CD8-positive, alpha-beta memory T cell (primary cell): ENCODE results near the gene CAST. TPM values are rescaled to one million over a fixed set of nuclear protein-coding genes. Genes with fewer than 3 reads are reported as not detected.
A peak's percentile ranks its signal among the peaks of the same experiment; 100 is the strongest.

Source experiments
- CTCF ChIA-PET: fragments of 350-600 bp; sonication (Branson Sonifier 250); formaldehyde crosslinking; loops from one replicate; lab custom pipeline; 2021; ENCODE audit warnings: antibody characterized with exemption; lab: Charles Lee
- POLR2A ChIA-PET: fragments of 350-600 bp; sonication (Branson Sonifier 250); formaldehyde crosslinking; loops from one replicate; lab custom pipeline; 2021; ENCODE audit warnings: antibody characterized with exemption; lab: Charles Lee
- DNase-seq, 5 donors: peaks; one replicate each; pipeline versions ENCODE4 v3.0.0 to v3.0.0-alpha.2; 2020 to 2022; ENCODE audit warnings: mixed read lengths in 1 of 5
- H3K27ac ChIP-seq: one replicate; pipeline ENCODE4 v1.7.0; 2013; ENCODE audit warnings: low read depth, mild to moderate bottlenecking, low read length, moderate library complexity
- H3K27me3 ChIP-seq: 2 replicates; pipeline ENCODE4 v1.7.0; 2013; ENCODE audit warnings: low read length, mild to moderate bottlenecking; ENCODE audit not compliant: insufficient read depth, poor library complexity, severe bottlenecking
- H3K36me3 ChIP-seq: 2 replicates; pipeline ENCODE4 v1.7.0; 2013; ENCODE audit warnings: mild to moderate bottlenecking, low read length, moderate library complexity; ENCODE audit not compliant: insufficient read depth
- H3K4me1 ChIP-seq: 2 replicates; pipeline ENCODE4 v1.7.0; 2013; ENCODE audit warnings: mild to moderate bottlenecking, low read length, moderate library complexity; ENCODE audit not compliant: insufficient read depth
- H3K4me3 ChIP-seq: 2 replicates; pipeline ENCODE4 v1.7.0; 2013; ENCODE audit warnings: mild to moderate bottlenecking, low read length
- H3K9me3 ChIP-seq: 2 replicates; pipeline ENCODE4 v1.7.0; 2013; ENCODE audit warnings: mild to moderate bottlenecking, low read length
- H3K27ac Mint-ChIP-seq, 8 donors: one replicate each; pipeline ENCODE4 v1.8.0; 2020 to 2021; ENCODE audit warnings: mixed read lengths in 8 of 8, mild to moderate bottlenecking in 6 of 8, inconsistent platforms in 3 of 8, moderate library complexity in 3 of 8
- H3K27me3 Mint-ChIP-seq, 2 donors: one replicate each; pipeline ENCODE4 v1.8.0; 2020 to 2021; ENCODE audit warnings: mixed read lengths in 2 of 2, mild to moderate bottlenecking in 1 of 2, moderate library complexity in 1 of 2
- H3K36me3 Mint-ChIP-seq, 3 donors: one replicate each; pipeline ENCODE4 v1.8.0; 2020 to 2021; ENCODE audit warnings: mixed read lengths in 3 of 3, inconsistent platforms in 1 of 3, mild to moderate bottlenecking in 1 of 3
- H3K4me1 Mint-ChIP-seq, 3 donors: one replicate each; pipeline ENCODE4 v1.8.0; 2020 to 2021; ENCODE audit warnings: mixed read lengths in 3 of 3, inconsistent platforms in 1 of 3, mild to moderate bottlenecking in 1 of 3
- H3K4me3 Mint-ChIP-seq, 7 donors: one replicate each; pipeline ENCODE4 v1.8.0; 2020 to 2021; ENCODE audit warnings: mixed read lengths in 7 of 7, mild to moderate bottlenecking in 6 of 7, moderate library complexity in 4 of 7, inconsistent platforms in 2 of 7
- H3K9me3 Mint-ChIP-seq, 5 donors: one replicate each; pipeline ENCODE4 v1.8.0; 2020 to 2022; ENCODE audit warnings: mixed read lengths in 5 of 5, mild to moderate bottlenecking in 3 of 5, moderate library complexity in 2 of 5, inconsistent platforms in 1 of 5
- polyA plus RNA-seq: library from polyadenylated mRNA; unstranded; fragments of 300-500 nt; fragmentation: Illumina TruSeq; gene quantifications from one replicate; pipeline ENCODE4 v1.2.3, GENCODE V29; 2021
- total RNA-seq, 2 experiments: library from RNA; stranded (reverse); gene quantifications; one replicate each; pipeline ENCODE4 v1.2.3, GENCODE V29; 2021

The CAST gene
- total and polyA plus RNA-seq, 3 experiments from 2014 or later = 94.6 to 134 (median 127) TPM

- Histone ChIP-seq H3K4me1 (peaks cover 68% of the 10 kb centered on the region), H3K36me3 (no peaks in the 10 kb centered on the region), H3K9me3 (no peaks in the 10 kb centered on the region), H3K27ac (peak overlapping the region; percentile 93), H3K4me3 (peak overlapping the region; percentile 68), H3K27me3 (no peaks in the 10 kb centered on the region)
- H3K36me3 Mint-ChIP-seq = peaks cover 0 to 35% (median 19%) of the 10 kb centered on the region in 3 donors
- H3K4me3 Mint-ChIP-seq = peak overlapping the region; percentile 96 to 99 (median 98)
- ChIA-PET CTCF (interaction anchor here (0.9 to 2.3 kb wide), 14 partner anchors 8 to 354 kb away, joined by 3 to 12 read pairs (median 4); partner anchors contain the start of genes ERAP2 and LNPEP), POLR2A (interaction anchor here (0.6 to 2.3 kb wide), 17 partner anchors 8 to 336 kb away, joined by 3 to 52 read pairs (median 5); partner anchors contain the start of genes CAST, ERAP2 and LNPEP)
- H3K9me3 Mint-ChIP-seq = peaks cover 0 to 5% (median 0%) of the 10 kb centered on the region in 5 donors
- DNase-seq = no peak
- peaks cover 60 to 80% (median 77%) of the 10 kb centered on the region in 3 donors for H3K4me1 Mint-ChIP-seq
- peaks cover 0 to 5% of the 10 kb centered on the region in 2 donors for H3K27me3 Mint-ChIP-seq
- H3K27ac Mint-ChIP-seq = peak overlapping the region; percentile 97 to 100 (median 99)
These were observed 145.0 kb downstream of the CAST start for GRCh38 chr5:96807075-96807654.

- peak overlapping the region; percentile 96 to 100 (median 99) for H3K27ac Mint-ChIP-seq
- no peaks in the 10 kb centered on the region for H3K27me3 ChIP-seq
- no peaks in the 10 kb centered on the region for H3K9me3 ChIP-seq
- peaks cover 50 to 68% (median 64%) of the 10 kb centered on the region in 3 donors for H3K4me1 Mint-ChIP-seq
- peaks cover 56% of the 10 kb centered on the region for H3K4me1 ChIP-seq
- ChIA-PET CTCF (interaction anchor here (0.9 to 2.3 kb wide), 15 partner anchors 8 to 352 kb away, joined by 3 to 12 read pairs (median 5); partner anchors contain the start of gene LNPEP), POLR2A (interaction anchor here (0.7 to 2.3 kb wide), 14 partner anchors 8 to 353 kb away, joined by 3 to 52 read pairs (median 6); partner anchors contain the start of genes CAST, ERAP2 and LNPEP)
- H3K36me3 Mint-ChIP-seq = peaks cover 0 to 24% (median 8%) of the 10 kb centered on the region in 3 donors
- H3K36me3 ChIP-seq = no peaks in the 10 kb centered on the region
- no peak for DNase-seq
- H3K9me3 Mint-ChIP-seq = peaks cover 0 to 5% (median 0%) of the 10 kb centered on the region in 5 donors
- peak overlapping the region; percentile 93 for H3K27ac ChIP-seq
- H3K27me3 Mint-ChIP-seq = peaks cover 0 to 5% of the 10 kb centered on the region in 2 donors
- H3K4me3 Mint-ChIP-seq = peak overlapping the region; percentile 96 to 99 (median 98)
- peak overlapping the region; percentile 74 for H3K4me3 ChIP-seq
These were observed 146.3 kb downstream of the CAST start for GRCh38 chr5:96808541-96808828.

DNA sequence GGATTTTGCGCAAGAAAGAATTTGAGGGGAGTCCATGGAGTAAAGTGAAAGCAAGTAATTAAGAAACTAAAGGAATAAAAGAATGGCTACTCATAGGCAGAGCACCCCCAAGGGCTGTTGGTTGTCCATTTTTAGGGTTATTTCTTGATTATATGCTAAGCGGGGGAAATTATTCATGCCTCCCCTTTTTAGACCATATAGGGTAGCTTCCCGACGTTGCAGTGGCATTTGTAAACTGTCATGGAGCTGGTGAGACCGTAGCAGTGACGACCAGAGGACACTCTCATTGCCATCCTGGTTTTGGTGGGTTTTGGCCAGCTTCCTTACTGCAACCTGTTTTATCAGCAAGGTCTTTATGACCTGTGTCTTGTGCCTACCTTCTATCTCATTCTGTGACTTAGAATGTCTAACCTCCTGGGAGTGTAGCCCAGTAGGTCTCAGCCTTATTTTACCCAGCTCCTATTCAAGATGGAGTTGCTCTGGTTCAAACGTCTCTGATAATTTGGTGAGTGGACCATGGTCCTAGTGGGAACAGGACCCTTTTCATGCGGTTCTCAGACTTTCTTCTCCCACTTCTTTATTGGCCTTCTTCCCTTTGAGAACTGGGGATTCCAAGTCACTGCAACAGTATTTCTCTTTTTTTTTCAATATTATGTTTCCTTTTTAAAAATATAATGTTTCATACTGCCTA, 146.8 kb downstream of the CAST start:
- DNase-seq = no peak
- peak overlapping the region; percentile 74 for H3K4me3 ChIP-seq
- H3K27ac ChIP-seq = peak overlapping the region; percentile 93
- Mint-ChIP-seq H3K27ac (peak overlapping the region; percentile 96 to 100 (median 99)), H3K36me3 (peaks cover 0 to 18% (median 2%) of the 10 kb centered on the region in 3 donors), H3K4me3 (peak overlapping the region; percentile 96 to 99 (median 98)), H3K27me3 (peaks cover 0 to 5% of the 10 kb centered on the region in 2 donors), H3K4me1 (peaks cover 45 to 64% (median 60%) of the 10 kb centered on the region in 3 donors), H3K9me3 (peaks cover 0 to 5% (median 0%) of the 10 kb centered on the region in 5 donors)
- ChIA-PET POLR2A (interaction anchor here (0.7 to 2.3 kb wide), 14 partner anchors 7 to 353 kb away, joined by 3 to 52 read pairs (median 6); partner anchors contain the start of genes CAST, ERAP2 and LNPEP), CTCF (interaction anchor here (0.9 to 2.3 kb wide), 12 partner anchors 7 to 352 kb away, joined by 3 to 12 read pairs (median 5); partner anchors contain the start of gene LNPEP)
- no peaks in the 10 kb centered on the region for H3K9me3 ChIP-seq
- peaks cover 54% of the 10 kb centered on the region for H3K4me1 ChIP-seq
- no peaks in the 10 kb centered on the region for H3K36me3 ChIP-seq
- H3K27me3 ChIP-seq = no peaks in the 10 kb centered on the region

GRCh38 chr5:96809921-96810320, 147.7 kb downstream of the CAST start:
- H3K27ac ChIP-seq = no peak overlapping the region
- Mint-ChIP-seq H3K27me3 (peaks cover 0 to 5% of the 10 kb centered on the region in 2 donors), H3K9me3 (peaks cover 0 to 5% (median 0%) of the 10 kb centered on the region in 5 donors), H3K4me3 (peak overlapping the region in 6 of 7 donors; percentile 32 to 64 (median 43)), H3K36me3 (peaks cover 0 to 14% (median 2%) of the 10 kb centered on the region in 3 donors), H3K27ac (peak overlapping the region; percentile 32 to 97 (median 76)), H3K4me1 (peaks cover 47 to 64% (median 60%) of the 10 kb centered on the region in 3 donors)
- CTCF ChIA-PET = interaction anchor here (1.3 kb wide), 1 partner anchor 47 kb away, joined by 3 read pairs; no protein-coding TSS in a partner anchor
- no peak overlapping the region for H3K4me3 ChIP-seq
- POLR2A ChIA-PET = no interaction called here
- H3K4me1 ChIP-seq = peaks cover 54% of the 10 kb centered on the region
- H3K36me3 ChIP-seq = no peaks in the 10 kb centered on the region
- no peaks in the 10 kb centered on the region for H3K27me3 ChIP-seq
- H3K9me3 ChIP-seq = no peaks in the 10 kb centered on the region
- DNase-seq = no peak

DNA sequence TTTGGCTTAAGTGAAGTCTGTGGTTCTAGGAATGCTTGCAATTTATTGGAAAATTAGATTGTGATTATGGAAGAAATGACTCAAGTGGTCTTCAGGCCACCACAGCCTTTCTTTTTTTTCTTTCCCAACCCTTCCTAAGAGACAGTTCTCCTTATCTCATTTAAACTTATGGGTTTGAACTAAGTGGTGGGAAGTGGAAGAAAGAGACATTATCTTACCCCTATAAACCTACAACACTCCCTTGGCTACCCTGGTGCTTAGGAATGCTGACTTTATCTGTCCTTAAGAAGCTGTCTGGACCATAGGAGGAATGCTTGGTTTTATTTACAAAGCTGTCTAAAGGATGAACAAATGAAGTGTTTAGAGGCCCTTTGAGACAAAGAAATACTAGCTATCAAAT, 150.7 kb downstream of the CAST start:
- Histone ChIP-seq H3K4me1 (peaks cover 66% of the 10 kb centered on the region), H3K27ac (no peak overlapping the region)
- no peak overlapping the region for H3K4me3 Mint-ChIP-seq

GRCh38 chr5:96814041-96814440, 151.9 kb downstream of the CAST start:
- H3K4me3 ChIP-seq = no peak overlapping the region
- no peaks in the 10 kb centered on the region for H3K9me3 ChIP-seq
- no peaks in the 10 kb centered on the region for H3K27me3 ChIP-seq
- DNase-seq = no peak
- H3K9me3 Mint-ChIP-seq = no peaks in the 10 kb centered on the region
- H3K27ac ChIP-seq = no peak overlapping the region
- peaks cover 51 to 65% (median 64%) of the 10 kb centered on the region in 3 donors for H3K4me1 Mint-ChIP-seq
- H3K4me3 Mint-ChIP-seq = peak overlapping the region in 1 of 7 donors; percentile 30
- H3K4me1 ChIP-seq = peaks cover 66% of the 10 kb centered on the region
- H3K36me3 Mint-ChIP-seq = no peaks in the 10 kb centered on the region
- ChIA-PET CTCF (interaction anchor here (1.3 kb wide), 1 partner anchor 9 kb away, joined by 3 read pairs; no protein-coding TSS in a partner anchor), POLR2A (no interaction called here)
- no peaks in the 10 kb centered on the region for H3K27me3 Mint-ChIP-seq
- H3K36me3 ChIP-seq = no peaks in the 10 kb centered on the region
- H3K27ac Mint-ChIP-seq = peak overlapping the region in 2 of 8 donors; percentile 20 to 29

More for the DNA sequence above, 150.7 kb downstream of the CAST start:
- H3K36me3 ChIP-seq = no peaks in the 10 kb centered on the region
- no peak overlapping the region for H3K4me3 ChIP-seq
- POLR2A ChIA-PET = interaction anchor here (1.1 kb wide), 1 partner anchor 98 kb away, joined by 4 read pairs; no protein-coding TSS in a partner anchor
- CTCF ChIA-PET = interaction anchor here (1.7 kb wide), 1 partner anchor 56 kb away, joined by 7 read pairs; no protein-coding TSS in a partner anchor
- Mint-ChIP-seq H3K36me3 (peaks cover 0 to 4% (median 0%) of the 10 kb centered on the region in 3 donors), H3K27ac (no peak overlapping the region), H3K4me1 (peaks cover 51 to 69% (median 67%) of the 10 kb centered on the region in 3 donors), H3K9me3 (peaks cover 0 to 4% (median 0%) of the 10 kb centered on the region in 5 donors), H3K27me3 (peaks cover 0 to 4% of the 10 kb centered on the region in 2 donors)
- no peaks in the 10 kb centered on the region for H3K9me3 ChIP-seq
- no peak for DNase-seq
- no peaks in the 10 kb centered on the region for H3K27me3 ChIP-seq

GRCh38 chr5:96816411-96816939, 154.3 kb downstream of the CAST start:
- H3K4me3 Mint-ChIP-seq = peak overlapping the region; percentile 78 to 93 (median 88)
- Histone ChIP-seq H3K4me3 (peak overlapping the region; percentile 59), H3K27me3 (no peaks in the 10 kb centered on the region), H3K36me3 (no peaks in the 10 kb centered on the region), H3K27ac (peak overlapping the region; percentile 56), H3K4me1 (peaks cover 56% of the 10 kb centered on the region), H3K9me3 (no peaks in the 10 kb centered on the region)
- H3K27me3 Mint-ChIP-seq = no peaks in the 10 kb centered on the region
- CTCF ChIA-PET = interaction anchor here (0.8 to 1.8 kb wide), 7 partner anchors 9 to 345 kb away, joined by 3 to 11 read pairs (median 4); partner anchors contain the start of genes ERAP1 and LNPEP
- H3K4me1 Mint-ChIP-seq = peaks cover 53 to 68% (median 64%) of the 10 kb centered on the region in 3 donors
- peak overlapping the region; percentile 76 to 99 (median 92) for H3K27ac Mint-ChIP-seq
- DNase-seq = peak; percentile 45 to 88 (median 77)
- no peaks in the 10 kb centered on the region for H3K9me3 Mint-ChIP-seq
- POLR2A ChIA-PET = interaction anchor here (0.6 to 3.1 kb wide), 4 partner anchors 9 to 121 kb away, joined by 3 to 52 read pairs (median 8); partner anchors contain the start of gene ERAP1
- no peaks in the 10 kb centered on the region for H3K36me3 Mint-ChIP-seq
